ENCODE results near the gene USP31.

Gene USP31

DNA sequence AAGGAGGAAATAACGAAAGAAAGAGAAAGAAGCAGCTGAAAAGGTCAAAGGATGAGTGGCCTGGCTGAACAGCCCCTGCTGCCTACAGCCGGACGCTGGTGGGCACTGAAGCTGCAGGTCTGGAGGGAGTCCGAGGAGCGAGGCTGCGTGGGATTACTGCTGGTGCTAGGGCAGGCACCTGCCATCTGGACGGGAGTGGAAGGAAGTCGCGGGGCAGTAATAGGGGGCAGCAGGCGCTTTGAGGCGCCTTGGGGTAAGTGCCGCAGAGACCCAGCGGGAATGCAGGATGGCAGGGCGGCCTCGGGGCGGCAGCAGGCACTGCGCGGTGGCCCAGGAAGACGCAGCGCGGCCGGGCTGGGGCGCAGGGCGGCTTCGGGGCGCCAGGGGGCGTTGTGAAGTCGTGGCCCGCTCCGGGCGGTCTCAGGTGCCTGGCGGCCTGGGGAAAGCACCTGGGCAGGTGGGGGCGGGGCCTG lies 33.0 kb upstream of the USP31 start:
- peak; percentile 92 to 95 for DNase-seq (ENCODE audit: low read depth in 1 of 2, low spot score in 1 of 2)
- TF ChIP-seq JUND (IDR thresholded peaks at IDR 0.05; ENCODE audit: low read depth), result no peak
- in situ Hi-C loops (cut with HindIII; ENCODE audit: low pct_unique_long_range_greater_than_20kb, low sequenced_read_pairs), result no loop called here

DNA sequence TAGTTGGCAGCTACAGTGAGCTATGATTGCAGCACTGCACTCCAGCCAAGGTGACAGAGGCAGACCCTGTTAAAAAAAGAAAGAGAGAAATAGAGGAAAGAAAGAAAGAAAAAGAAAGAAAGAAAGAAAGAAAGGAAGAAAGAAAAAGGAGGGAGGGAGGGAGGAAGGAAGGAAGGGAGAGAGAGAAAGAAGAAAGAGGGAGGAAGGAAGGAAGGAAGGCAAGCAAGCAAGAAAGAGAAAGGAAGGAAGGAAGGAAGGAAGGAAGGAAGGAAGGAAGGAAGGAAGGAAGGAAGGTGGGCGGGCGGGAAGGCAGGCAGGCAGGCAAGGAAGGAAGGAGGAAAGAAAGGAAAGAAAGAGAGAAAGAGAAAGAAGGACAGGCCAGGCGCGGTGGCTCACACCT lies 32.3 kb upstream of the USP31 start:
- in situ Hi-C loops (cut with HindIII; ENCODE audit: low pct_unique_long_range_greater_than_20kb, low sequenced_read_pairs), result no loop called here
- TF ChIP-seq JUND (IDR thresholded peaks at IDR 0.05; ENCODE audit: low read depth), result no peak

DNA sequence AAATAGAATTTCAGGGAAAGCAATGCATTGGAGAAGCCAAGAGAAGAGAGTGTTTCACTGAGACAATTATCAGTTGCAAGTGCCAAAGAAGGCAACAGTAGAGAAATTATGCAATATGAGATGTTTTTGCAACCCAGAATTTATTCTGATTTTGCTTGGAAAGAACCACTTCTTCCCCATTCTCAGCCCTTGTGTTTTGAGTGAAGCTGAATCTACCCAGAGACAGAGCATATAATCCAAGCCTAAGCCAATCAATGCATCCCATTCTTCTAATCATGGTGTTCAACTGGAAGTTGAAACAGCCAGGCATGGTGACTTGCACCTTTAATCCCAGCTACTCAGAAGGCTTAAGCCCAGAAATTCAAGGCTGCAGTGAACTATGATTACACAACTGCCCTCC lies 26.4 kb upstream of the USP31 start:
- in situ Hi-C loops (cut with HindIII; ENCODE audit: low pct_unique_long_range_greater_than_20kb, low sequenced_read_pairs), result no loop called here
- no peak for DNase-seq (ENCODE audit: low read depth in 1 of 2, low spot score in 1 of 2)
- no peak for TF ChIP-seq JUND (IDR thresholded peaks at IDR 0.05; ENCODE audit: low read depth)

More for the DNA sequence above, 32.3 kb upstream of the USP31 start:
- DNase-seq (ENCODE audit: low read depth in 1 of 2, low spot score in 1 of 2), result no peak

DNA sequence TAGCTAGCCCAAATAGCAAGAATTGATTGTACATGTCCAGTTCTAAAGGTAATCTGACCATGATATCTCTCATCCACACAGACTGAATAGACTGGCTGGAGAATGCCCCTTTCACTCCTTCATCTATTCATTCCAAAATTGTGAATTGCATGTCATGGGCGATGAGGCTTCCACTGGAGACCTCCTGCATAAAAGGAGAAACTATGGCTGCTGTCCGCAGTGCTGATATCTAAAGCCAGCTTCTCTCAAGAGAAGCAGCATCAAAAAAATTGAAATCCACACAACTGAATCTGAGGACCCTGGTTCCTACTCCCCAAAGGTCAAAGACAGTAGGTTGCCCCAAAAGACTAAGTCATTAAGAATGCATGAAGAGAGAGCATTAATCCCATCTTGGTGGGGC lies 25.4 kb upstream of the USP31 start:
- in situ Hi-C loops (cut with HindIII; ENCODE audit: low pct_unique_long_range_greater_than_20kb, low sequenced_read_pairs), result no loop called here
- peak; percentile 28 to 55 for DNase-seq (ENCODE audit: low read depth in 1 of 2, low spot score in 1 of 2)
- TF ChIP-seq JUND (IDR thresholded peaks at IDR 0.05; ENCODE audit: low read depth), result no peak

DNA sequence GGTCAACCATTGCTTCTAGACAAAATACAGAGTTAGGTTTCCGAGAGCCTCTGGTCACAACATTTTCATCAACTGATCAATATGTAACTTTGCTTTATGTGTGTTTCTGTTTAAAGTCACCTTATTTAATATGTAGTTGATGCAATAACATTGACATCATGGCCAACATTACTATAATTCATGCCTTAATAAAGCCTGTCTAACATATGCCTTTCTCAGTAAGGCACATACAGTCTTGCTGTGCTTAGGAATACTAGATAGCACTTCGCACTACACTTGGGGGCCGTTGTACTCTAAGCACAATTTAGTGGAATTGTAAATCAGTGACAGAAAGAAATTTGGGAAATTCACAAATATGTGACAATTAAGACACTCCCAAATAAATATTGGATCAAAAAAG lies 23.7 kb upstream of the USP31 start:
- DNase-seq (ENCODE audit: low read depth in 1 of 2, low spot score in 1 of 2), result no peak
- TF ChIP-seq JUND (IDR thresholded peaks at IDR 0.05; ENCODE audit: low read depth), result no peak
- in situ Hi-C loops (cut with HindIII; ENCODE audit: low pct_unique_long_range_greater_than_20kb, low sequenced_read_pairs), result no loop called here

DNA sequence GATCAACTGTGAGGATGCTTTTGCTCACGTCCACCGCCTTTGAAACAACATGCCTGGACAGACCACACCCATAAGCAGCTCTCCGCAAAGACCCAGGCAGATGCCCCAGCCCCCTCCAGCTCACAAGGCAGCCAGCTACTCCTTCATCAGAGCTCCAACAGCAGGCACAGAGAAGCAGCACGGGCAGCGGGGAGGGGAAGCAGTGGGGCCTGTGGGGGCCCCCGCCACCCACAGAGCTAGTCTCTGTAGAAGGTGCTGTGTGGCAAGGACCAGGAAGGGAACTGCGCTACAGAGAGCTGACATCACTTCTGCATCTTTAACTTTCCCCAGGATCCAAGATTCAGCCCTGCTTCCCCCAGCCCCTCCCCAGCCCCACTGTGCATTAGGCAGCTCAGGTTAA lies 23.3 kb upstream of the USP31 start:
- no peak for DNase-seq (ENCODE audit: low read depth in 1 of 2, low spot score in 1 of 2)
- in situ Hi-C loops (cut with HindIII; ENCODE audit: low pct_unique_long_range_greater_than_20kb, low sequenced_read_pairs), result no loop called here
- no peak for TF ChIP-seq JUND (IDR thresholded peaks at IDR 0.05; ENCODE audit: low read depth)

DNA sequence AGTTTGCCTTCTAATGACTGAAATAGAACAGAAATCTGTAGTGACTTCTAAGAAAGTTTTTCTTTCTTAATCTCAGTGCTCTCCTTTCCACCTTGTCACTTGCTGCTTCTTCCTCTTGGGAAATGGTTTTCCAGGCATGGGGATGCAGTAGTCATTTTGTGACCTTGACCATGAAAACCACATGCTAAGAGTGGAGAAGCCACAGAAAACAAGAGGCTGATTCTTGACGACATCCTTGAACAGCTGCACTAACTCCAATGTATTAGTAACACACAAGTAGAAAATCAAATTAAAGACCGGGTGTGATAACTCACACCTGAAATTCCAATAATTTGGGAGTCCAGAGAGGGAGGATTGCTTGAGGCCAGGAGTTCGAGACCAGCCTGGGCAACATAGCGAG lies 15.5 kb upstream of the USP31 start:
- in situ Hi-C loops (cut with HindIII; ENCODE audit: low pct_unique_long_range_greater_than_20kb, low sequenced_read_pairs), result no loop called here

DNA sequence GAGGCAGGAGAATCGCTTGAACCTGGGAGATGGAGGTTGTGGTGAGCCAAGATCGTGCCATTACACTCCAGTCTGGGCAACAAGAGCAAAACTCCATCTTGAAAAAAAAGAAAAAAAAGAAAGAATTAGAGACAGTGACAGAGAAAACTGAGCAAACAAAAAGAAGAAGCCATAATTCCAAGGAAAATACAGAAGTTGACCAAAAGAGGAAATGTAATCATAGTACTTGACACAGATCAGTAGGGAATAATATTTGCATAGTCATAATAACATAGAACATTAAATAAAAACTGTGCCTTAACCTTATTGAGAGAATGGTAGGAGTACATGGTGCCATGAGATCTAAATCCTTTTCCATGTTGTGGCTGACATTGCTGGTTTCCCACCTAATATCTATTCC lies 14.7 kb upstream of the USP31 start:
- no peak for DNase-seq (ENCODE audit: low read depth in 1 of 2, low spot score in 1 of 2)
- no peak for TF ChIP-seq JUND (IDR thresholded peaks at IDR 0.05; ENCODE audit: low read depth)
- in situ Hi-C loops (cut with HindIII; ENCODE audit: low pct_unique_long_range_greater_than_20kb, low sequenced_read_pairs), result no loop called here

More for the DNA sequence above, 15.5 kb upstream of the USP31 start:
- DNase-seq (ENCODE audit: low read depth in 1 of 2, low spot score in 1 of 2), result no peak
- no peak for TF ChIP-seq JUND (IDR thresholded peaks at IDR 0.05; ENCODE audit: low read depth)

DNA sequence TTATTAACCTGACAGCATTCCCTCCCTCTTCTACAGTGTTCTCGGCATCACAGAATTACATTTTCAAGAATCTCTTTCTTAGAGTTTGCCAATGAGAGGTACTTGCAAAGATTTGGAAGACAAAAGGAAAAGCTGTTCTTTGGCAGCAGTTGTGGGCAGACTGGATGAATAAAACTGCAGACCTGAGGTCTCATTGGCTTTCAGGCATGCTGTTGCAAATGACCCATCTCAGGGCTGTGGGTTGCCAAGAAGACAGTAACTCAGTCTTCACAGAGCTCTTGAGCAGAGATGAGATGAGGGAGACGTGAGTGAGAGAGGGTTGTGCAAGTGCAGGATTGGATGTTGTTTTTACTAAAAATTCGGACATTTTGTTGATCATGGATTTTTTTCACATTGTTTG lies 11.3 kb upstream of the USP31 start:
- TF ChIP-seq JUND (IDR thresholded peaks at IDR 0.05; ENCODE audit: low read depth), result no peak
- DNase-seq (ENCODE audit: low read depth in 1 of 2, low spot score in 1 of 2), result no peak
- in situ Hi-C loops (cut with HindIII; ENCODE audit: low pct_unique_long_range_greater_than_20kb, low sequenced_read_pairs), result no loop called here

DNA sequence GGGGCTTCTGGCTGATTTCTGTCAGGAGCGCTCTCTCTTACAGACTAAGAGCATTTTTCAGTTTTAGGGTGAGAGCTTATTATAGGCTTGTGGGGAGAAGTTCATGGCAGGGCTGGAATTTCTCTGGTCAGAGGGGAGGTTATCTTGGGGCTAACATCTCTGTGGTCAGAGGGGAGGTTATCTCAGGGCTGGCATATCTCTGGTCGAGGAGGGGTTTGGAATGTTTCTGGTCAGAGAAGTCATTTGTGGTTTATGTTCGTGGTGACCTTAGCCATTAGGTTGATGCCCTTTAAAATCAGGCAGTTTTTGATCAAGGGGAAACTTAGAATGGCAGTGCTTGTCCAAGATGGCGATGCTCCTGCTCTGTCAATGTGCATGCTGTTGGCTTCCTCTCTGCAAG lies 10.8 kb upstream of the USP31 start:
- no peak for TF ChIP-seq JUND (IDR thresholded peaks at IDR 0.05; ENCODE audit: low read depth)
- no peak for DNase-seq (ENCODE audit: low read depth in 1 of 2, low spot score in 1 of 2)
- in situ Hi-C loops (cut with HindIII; ENCODE audit: low pct_unique_long_range_greater_than_20kb, low sequenced_read_pairs), result no loop called here

DNA sequence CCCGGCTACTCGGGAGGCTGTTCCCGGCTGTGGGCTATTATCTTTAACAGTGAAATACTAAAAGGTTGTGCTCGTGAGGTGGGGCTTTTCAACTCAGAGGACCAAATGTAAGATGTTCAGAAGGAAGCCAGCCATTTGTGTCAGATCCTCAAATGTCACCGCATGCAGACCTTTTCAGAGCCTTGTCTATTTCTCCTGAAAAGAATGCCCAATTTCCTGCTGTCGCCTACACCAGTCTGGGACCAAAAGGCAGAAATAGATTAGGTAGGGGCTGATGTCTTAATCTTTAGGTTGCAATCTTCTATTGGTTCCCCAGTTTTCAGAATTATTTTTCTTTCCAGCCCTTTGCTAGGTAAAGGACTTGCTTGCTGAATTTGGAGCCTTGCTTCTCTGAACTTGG lies 8.9 kb upstream of the USP31 start:
- in situ Hi-C loops (cut with HindIII; ENCODE audit: low pct_unique_long_range_greater_than_20kb, low sequenced_read_pairs), result no loop called here
- DNase-seq (ENCODE audit: low read depth in 1 of 2, low spot score in 1 of 2), result no peak
- TF ChIP-seq JUND (IDR thresholded peaks at IDR 0.05; ENCODE audit: low read depth), result no peak

DNA sequence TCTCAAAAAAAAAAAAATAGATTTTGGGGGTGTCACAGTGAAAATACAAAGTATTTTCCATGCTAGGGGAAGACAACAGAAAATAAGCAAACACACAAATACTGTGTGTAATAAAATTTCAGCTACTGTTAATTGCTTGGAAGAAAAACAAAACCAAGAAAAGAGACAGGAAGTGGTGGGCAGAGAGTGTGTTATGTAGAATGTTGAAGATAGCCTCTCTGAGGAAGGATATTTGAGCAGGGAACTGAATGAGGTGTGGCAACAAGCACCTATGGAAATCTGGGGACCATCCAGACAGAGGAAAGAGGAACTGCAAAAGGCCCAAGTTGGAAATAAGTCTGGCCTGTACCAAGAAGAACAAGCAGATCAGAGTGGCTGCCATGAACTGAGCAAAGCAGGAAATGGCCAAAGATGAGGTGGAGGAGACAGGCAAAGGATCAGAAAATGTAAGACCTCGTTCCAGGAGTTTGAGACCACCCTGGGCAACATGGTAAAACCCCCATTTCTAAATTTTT lies 7.8 kb upstream of the USP31 start:
- TF ChIP-seq JUND (IDR thresholded peaks at IDR 0.05; ENCODE audit: low read depth), result no peak
- no peak for DNase-seq (ENCODE audit: low read depth in 1 of 2, low spot score in 1 of 2)
- in situ Hi-C loops (cut with HindIII; ENCODE audit: low pct_unique_long_range_greater_than_20kb, low sequenced_read_pairs), result no loop called here

DNA sequence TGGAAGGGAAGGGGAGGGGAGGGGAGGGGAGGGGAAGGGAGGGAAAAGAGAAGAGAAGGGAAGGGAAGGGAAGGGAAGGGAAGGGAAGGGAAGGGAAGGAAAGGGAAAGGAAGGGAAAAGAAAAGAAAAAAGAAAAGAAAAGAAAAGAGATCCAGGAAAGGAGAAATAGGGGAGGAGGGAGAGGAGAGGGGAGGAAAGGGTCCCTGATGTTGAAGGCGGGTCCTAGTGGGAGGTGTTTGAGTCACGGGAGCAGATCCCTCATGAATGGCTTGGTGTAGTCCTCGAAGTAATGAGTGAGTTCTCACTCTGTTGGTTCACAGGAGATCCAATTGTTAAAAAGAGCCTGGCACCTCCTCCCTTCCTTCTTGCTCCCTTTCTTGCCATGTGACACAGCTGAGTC lies 6.9 kb upstream of the USP31 start:
- no peak for TF ChIP-seq JUND (IDR thresholded peaks at IDR 0.05; ENCODE audit: low read depth)
- DNase-seq (ENCODE audit: low read depth in 1 of 2, low spot score in 1 of 2), result no peak
- in situ Hi-C loops (cut with HindIII; ENCODE audit: low pct_unique_long_range_greater_than_20kb, low sequenced_read_pairs), result no loop called here

DNA sequence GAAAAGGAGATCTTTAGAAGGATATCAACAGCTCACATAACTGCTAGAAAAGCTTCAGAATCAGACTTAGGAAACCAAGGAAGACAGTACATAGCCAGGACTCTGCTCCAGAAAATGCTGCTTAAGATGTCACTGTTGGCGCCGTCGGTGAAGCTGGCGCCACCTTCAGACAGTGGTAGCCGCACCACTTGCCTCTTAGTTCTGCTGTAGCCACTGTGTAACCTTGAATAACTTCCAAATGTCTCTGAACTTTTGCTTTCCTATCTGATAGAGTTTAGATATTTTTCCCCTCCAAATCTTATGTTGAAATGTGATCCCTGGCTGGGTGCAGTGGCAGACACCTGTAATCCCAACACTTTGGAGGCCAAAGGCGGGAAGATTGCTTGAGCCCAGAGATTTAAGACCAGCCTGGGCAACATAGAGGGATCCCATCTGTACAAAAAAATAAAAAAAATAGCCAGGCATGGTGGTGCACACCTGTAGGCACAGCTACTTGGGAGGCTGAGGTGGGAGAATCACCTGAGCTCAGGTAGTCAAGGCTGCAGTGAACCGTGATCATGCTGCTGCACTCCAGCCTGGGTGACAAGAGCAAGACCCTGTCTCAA lies 6.3 kb upstream of the USP31 start:
- in situ Hi-C loops (cut with HindIII; ENCODE audit: low pct_unique_long_range_greater_than_20kb, low sequenced_read_pairs), result no loop called here
- no peak for TF ChIP-seq JUND (IDR thresholded peaks at IDR 0.05; ENCODE audit: low read depth)

More for the DNA sequence above, 6.3 kb upstream of the USP31 start:
- DNase-seq (ENCODE audit: low read depth in 1 of 2, low spot score in 1 of 2), result peak in 1 of 2 experiments; percentile 56

Data from T47D (cell line).